ENCODE measurements around the gene WDR89.
A peak's percentile ranks its signal among the peaks of the same experiment; 100 is the strongest.
"Not testable (repeated sequence)": the region's sequence is repeated elsewhere in the genome, so short reads cannot be mapped to it uniquely, and the experiment has no call there.

WDR89 gene

GRCh38 chr14:63654346-63654745 lies 12.7 kb upstream of the WDR89 start:
- DNase-seq (ENCODE audit: low read depth in 2 of 2, low spot score in 1 of 2): no peak

GRCh38 chr14:63652406-63652805 lies 10.7 kb upstream of the WDR89 start:
- DNase-seq (ENCODE audit: low read depth in 2 of 2, low spot score in 1 of 2): no peak

GRCh38 chr14:63650256-63650952 lies 8.7 kb upstream of the WDR89 start:
- DNase-seq (ENCODE audit: low read depth in 2 of 2, low spot score in 1 of 2): peak in 1 of 2 donors; percentile 27

GRCh38 chr14:63647696-63648410 lies 6.2 kb upstream of the WDR89 start:
- no peak for DNase-seq (ENCODE audit: low read depth in 2 of 2, low spot score in 1 of 2)

- DNase-seq (ENCODE audit: low read depth in 2 of 2, low spot score in 1 of 2): no peak
Observed at GRCh38 chr14:63644741-63645140, 3.1 kb upstream of the WDR89 start.

GRCh38 chr14:63642656-63643382 lies 1.1 kb upstream of the WDR89 start:
- DNase-seq (ENCODE audit: low read depth in 2 of 2, low spot score in 1 of 2): no peak

- DNase-seq (ENCODE audit: low read depth in 2 of 2, low spot score in 1 of 2): peak; percentile 55 to 66
Observed at GRCh38 chr14:63642229-63642611, 549 bp upstream of the WDR89 start.

GRCh38 chr14:63638493-63638892 lies 3.2 kb downstream of the WDR89 start:
- DNase-seq (ENCODE audit: low read depth in 2 of 2, low spot score in 1 of 2): no peak

GRCh38 chr14:63636094-63636635 lies 5.5 kb downstream of the WDR89 start:
- not testable (repeated sequence) for DNase-seq (ENCODE audit: low read depth in 2 of 2, low spot score in 1 of 2)

GRCh38 chr14:63633801-63634200 lies 7.9 kb downstream of the WDR89 start:
- DNase-seq (ENCODE audit: low read depth in 2 of 2, low spot score in 1 of 2): no peak

GRCh38 chr14:63632932-63633514 lies 8.6 kb downstream of the WDR89 start:
- DNase-seq (ENCODE audit: low read depth in 2 of 2, low spot score in 1 of 2): no peak

- no peak for DNase-seq (ENCODE audit: low read depth in 2 of 2, low spot score in 1 of 2)
Observed at GRCh38 chr14:63624701-63625100, 17.0 kb downstream of the WDR89 start.

- no peak for DNase-seq (ENCODE audit: low read depth in 2 of 2, low spot score in 1 of 2)
Observed at GRCh38 chr14:63624203-63624602, 17.5 kb downstream of the WDR89 start.

GRCh38 chr14:63621975-63622374 lies 19.7 kb downstream of the WDR89 start:
- DNase-seq (ENCODE audit: low read depth in 2 of 2, low spot score in 1 of 2): not testable (repeated sequence)

GRCh38 chr14:63616015-63616414 lies 25.7 kb downstream of the WDR89 start:
- DNase-seq (ENCODE audit: low read depth in 2 of 2, low spot score in 1 of 2): no peak

GRCh38 chr14:63614679-63615363 lies 26.9 kb downstream of the WDR89 start:
- no peak for DNase-seq (ENCODE audit: low read depth in 2 of 2, low spot score in 1 of 2)

GRCh38 chr14:63611078-63611477 lies 30.6 kb downstream of the WDR89 start:
- no peak for DNase-seq (ENCODE audit: low read depth in 2 of 2, low spot score in 1 of 2)

- DNase-seq (ENCODE audit: low read depth in 2 of 2, low spot score in 1 of 2): no peak
Observed at GRCh38 chr14:63605041-63605532, 36.6 kb downstream of the WDR89 start.

- no peak for DNase-seq (ENCODE audit: low read depth in 2 of 2, low spot score in 1 of 2)
Observed at GRCh38 chr14:63604626-63605025, 37.0 kb downstream of the WDR89 start.

GRCh38 chr14:63603749-63604277 lies 37.9 kb downstream of the WDR89 start:
- DNase-seq (ENCODE audit: low read depth in 2 of 2, low spot score in 1 of 2): no peak

Data from stimulated activated CD8-positive, alpha-beta memory T cell treated with anti-CD3 and anti-CD28 coated beads, Interleukin-4, amount 100 ng/mL, for 4 hours (primary cell).